Measurements from ENCODE around the gene SF3A1.

SF3A1 gene

DNA sequence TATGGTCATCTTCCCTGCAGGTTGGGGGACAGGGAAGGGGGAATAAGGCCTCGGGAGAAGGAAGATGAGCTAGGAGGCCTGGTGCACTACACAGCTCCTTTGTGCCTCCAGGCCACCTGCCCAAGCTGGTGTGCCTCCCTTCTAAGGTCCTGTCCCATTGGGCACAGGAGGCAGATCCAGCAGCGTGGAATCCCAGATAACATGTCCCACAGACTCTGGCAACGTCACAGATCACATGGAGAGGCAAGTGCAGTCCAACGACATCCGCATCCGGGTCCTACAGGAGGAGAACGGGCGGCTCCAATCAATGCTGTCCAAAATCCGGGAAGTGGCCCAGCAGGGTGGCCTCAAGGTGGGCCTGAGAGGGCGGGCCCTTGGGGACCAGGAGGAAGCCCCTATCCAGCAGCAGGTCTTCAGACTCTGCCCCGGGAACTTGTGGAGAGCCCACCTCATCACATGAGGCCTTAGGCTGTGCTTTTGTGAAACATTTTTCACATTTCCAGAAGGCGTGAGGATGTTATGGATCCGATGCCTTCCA is 18.7 kb upstream of the SF3A1 start:
- Mint-ChIP-seq H3K36me3 (ENCODE audit: low read depth) (peaks cover 9% of the 10 kb centered on the region), H3K27ac (peak overlapping the region; percentile 39), H3K4me1 (peaks cover 20% of the 10 kb centered on the region), H3K27me3 (ENCODE audit: low read depth, poor library complexity) (peaks cover 3% of the 10 kb centered on the region), H3K9me3 (no peaks in the 10 kb centered on the region), H3K4me3 (no peak overlapping the region)
- TF ChIP-seq, protein P1, sequence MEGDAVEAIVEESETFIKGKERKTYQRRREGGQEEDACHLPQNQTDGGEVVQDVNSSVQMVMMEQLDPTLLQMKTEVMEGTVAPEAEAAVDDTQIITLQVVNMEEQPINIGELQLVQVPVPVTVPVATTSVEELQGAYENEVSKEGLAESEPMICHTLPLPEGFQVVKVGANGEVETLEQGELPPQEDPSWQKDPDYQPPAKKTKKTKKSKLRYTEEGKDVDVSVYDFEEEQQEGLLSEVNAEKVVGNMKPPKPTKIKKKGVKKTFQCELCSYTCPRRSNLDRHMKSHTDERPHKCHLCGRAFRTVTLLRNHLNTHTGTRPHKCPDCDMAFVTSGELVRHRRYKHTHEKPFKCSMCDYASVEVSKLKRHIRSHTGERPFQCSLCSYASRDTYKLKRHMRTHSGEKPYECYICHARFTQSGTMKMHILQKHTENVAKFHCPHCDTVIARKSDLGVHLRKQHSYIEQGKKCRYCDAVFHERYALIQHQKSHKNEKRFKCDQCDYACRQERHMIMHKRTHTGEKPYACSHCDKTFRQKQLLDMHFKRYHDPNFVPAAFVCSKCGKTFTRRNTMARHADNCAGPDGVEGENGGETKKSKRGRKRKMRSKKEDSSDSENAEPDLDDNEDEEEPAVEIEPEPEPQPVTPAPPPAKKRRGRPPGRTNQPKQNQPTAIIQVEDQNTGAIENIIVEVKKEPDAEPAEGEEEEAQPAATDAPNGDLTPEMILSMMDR (IDR thresholded peaks at IDR 0.05): no peak
- no peak for DNase-seq

DNA sequence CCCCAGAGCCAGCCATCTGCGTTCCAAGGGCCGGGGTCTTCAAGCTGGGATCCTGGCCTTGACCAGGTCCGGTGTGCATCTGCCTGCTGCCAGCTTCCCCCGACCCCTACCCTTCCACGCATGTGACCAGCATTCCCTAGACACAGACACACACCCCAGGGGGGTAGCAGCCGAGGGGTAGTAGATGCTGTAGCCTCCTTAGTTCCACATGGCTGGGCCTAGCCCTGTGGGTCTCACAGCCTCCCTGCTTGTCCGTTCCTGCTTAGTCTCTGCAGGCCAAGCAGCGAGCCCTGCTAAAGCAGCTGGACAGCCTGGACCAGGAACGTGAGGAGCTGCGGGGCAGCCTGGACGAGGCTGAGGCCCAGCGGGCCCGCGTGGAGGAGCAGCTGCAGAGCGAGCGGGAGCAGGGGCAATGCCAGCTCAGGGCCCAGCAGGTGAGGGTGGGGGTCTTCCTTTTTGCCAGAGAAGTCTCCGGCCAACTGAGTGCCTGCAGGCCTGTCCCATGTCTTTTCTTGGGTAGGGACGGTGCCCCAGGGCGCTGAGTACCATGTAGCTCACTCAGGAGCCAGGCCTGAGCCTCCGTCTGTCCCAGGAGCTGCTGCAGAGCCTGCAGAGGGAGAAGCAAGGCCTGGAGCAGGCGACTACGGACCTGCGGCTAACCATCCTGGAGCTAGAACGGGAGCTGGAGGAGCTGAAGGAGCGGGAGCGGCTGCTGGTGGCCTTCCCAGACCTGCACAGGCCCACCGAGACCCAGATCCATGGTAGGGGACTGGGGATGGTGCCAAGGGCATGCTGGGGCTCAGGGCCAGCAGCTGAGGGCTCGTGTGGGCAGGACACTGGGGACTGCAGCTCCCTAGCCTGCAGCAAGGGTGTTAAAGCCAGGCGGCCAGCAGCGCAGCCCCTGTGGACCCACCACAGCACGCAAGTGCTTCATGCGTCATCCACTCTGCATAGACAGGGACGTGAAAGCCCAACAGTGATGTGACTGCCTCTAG is 16.9 kb upstream of the SF3A1 start:
- H3K27ac Mint-ChIP-seq: peak overlapping the region; percentile 84
- no peak for DNase-seq
- peaks cover 3% of the 10 kb centered on the region for H3K27me3 Mint-ChIP-seq (ENCODE audit: low read depth, poor library complexity)
- peaks cover 34% of the 10 kb centered on the region for H3K4me1 Mint-ChIP-seq
- H3K9me3 Mint-ChIP-seq: no peaks in the 10 kb centered on the region
- no peak overlapping the region for H3K4me3 Mint-ChIP-seq
- TF ChIP-seq, protein P1 (IDR thresholded peaks at IDR 0.05): no peak
- peaks cover 5% of the 10 kb centered on the region for H3K36me3 Mint-ChIP-seq (ENCODE audit: low read depth)

DNA sequence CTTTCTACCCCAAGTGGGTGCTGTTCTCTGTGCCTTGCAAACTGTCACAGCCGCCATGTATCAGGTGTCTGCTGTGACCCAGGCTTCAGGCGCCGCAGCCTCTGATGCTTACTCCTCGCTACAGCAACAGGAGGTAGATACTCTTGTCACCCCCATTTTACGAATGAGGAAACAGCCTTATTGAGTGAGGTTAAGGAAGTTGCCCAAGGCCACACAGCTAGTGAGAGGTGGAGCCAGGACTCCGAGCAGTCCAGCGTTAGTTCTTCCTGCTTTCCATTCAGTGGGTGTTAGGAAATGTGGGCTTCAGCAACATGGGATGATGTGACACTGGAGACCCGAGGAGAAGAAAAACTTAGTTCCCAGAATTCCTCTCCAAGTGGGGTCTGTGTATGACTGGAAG is 16.2 kb upstream of the SF3A1 start:
- no peak overlapping the region for H3K4me3 Mint-ChIP-seq
- DNase-seq: no peak
- H3K36me3 Mint-ChIP-seq (ENCODE audit: low read depth): peaks cover 2% of the 10 kb centered on the region
- peaks cover 3% of the 10 kb centered on the region for H3K27me3 Mint-ChIP-seq (ENCODE audit: low read depth, poor library complexity)
- H3K4me1 Mint-ChIP-seq: peaks cover 41% of the 10 kb centered on the region
- peak overlapping the region; percentile 84 for H3K27ac Mint-ChIP-seq
- H3K9me3 Mint-ChIP-seq: no peaks in the 10 kb centered on the region
- TF ChIP-seq, protein P1 (IDR thresholded peaks at IDR 0.05): no peak

DNA sequence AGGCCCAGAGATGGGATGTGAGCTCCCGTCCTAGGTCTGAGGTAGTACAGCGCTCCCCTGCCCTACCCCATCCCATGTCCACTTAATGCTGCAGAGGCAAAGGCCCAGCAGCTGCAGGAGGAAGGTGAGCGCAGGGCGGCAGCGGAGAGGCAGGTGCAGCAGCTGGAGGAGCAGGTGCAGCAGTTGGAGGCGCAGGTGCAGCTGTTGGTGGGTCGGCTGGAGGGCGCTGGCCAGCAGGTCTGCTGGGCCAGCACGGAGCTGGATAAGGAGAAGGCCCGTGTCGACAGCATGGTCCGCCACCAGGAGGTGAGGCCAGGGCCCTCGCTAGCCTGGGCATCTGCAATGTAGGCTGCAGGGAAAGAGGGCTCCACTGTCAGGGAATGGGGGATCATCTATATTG is 15.3 kb upstream of the SF3A1 start:
- no peak for DNase-seq
- Mint-ChIP-seq H3K27ac (no peak overlapping the region), H3K4me1 (peaks cover 42% of the 10 kb centered on the region), H3K27me3 (ENCODE audit: low read depth, poor library complexity) (peaks cover 3% of the 10 kb centered on the region), H3K9me3 (no peaks in the 10 kb centered on the region), H3K4me3 (no peak overlapping the region), H3K36me3 (ENCODE audit: low read depth) (no peaks in the 10 kb centered on the region)
- TF ChIP-seq, protein P1 (IDR thresholded peaks at IDR 0.05): no peak

DNA sequence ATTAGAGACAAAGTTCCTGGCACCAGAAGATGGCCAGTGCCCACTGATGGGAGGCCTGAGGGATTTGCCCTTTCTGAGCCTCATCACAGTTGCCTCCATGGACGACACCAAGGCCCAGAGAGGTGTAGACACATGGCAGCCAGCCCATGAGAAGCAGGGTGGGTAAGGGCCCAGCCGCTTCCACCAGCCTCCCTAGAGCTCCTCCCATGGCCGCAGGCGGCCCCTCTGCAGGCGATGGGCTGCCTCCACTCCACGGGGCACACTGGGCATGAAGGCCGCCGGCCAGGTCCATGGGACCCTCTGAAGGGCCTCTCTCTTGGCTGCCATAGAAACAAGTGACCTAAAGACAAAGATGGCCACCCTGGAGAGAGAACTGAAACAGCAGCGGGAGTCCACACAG is 14.6 kb upstream of the SF3A1 start:
- H3K27ac Mint-ChIP-seq: no peak overlapping the region
- TF ChIP-seq, protein P1 (IDR thresholded peaks at IDR 0.05): no peak
- DNase-seq: no peak

More for the DNA sequence above, 14.6 kb upstream of the SF3A1 start:
- peaks cover 42% of the 10 kb centered on the region for H3K4me1 Mint-ChIP-seq
- H3K36me3 Mint-ChIP-seq (ENCODE audit: low read depth): no peaks in the 10 kb centered on the region
- H3K9me3 Mint-ChIP-seq: no peaks in the 10 kb centered on the region
- no peak overlapping the region for H3K4me3 Mint-ChIP-seq
- peaks cover 3% of the 10 kb centered on the region for H3K27me3 Mint-ChIP-seq (ENCODE audit: low read depth, poor library complexity)
